Measurements from ENCODE around the gene BARHL2. TPM values are rescaled to one million over a fixed set of nuclear protein-coding genes. Genes with fewer than 3 reads are reported as not detected.
A peak's percentile ranks its signal among the peaks of the same experiment; 100 is the strongest.

Gene BARHL2
- total RNA-seq, 4 donors from 2014 or later: not detected

DNA sequence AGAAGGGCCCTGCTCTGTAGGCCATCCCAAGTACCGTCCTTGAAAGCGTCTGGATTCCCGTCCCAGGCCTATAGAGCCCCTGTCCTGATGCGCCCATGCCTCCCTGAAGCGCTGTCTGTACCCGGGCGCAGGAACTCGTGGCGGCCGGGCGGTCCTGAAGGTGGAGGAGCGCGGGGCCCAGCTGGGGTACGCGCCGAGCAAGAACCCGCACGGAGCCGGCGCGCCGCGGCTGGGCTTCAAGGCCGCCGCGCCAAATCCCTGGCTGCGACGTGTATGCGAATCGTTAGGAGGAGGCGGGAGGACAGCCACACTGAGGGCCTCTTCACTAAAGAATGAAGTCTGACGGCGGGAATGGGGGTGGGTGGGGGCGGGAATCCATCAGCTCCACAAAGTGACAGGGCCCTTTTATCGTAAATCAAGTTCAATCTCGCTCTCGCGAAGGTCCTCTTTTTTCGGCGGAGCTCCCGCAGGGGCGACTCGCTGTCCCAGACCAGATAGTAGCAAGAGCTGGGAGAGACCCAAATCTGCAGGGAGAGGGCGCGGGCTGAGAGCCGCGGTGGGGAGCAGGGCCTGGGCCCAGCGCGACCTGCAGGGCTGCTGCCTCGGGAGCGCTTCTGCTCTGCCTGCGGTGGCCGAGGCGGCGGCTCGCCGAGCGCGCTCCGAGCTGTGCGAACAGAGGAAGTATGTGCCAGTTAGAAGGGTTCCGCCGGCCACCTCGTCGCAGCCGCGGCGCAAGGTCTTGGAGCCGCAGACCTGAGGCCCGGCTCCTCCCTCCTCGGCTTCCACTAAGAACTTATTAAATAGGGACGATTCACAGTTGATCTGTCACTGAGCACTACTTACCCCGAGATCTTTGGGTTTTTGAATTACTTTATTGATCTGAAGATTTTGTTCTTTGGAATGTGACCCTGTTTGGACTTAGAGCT lies 10.4 kb downstream of the BARHL2 start:
- no peak for TF ChIP-seq POLR2AphosphoS5 (IDR thresholded peaks at IDR 0.05)
- TF ChIP-seq POLR2A (IDR thresholded peaks at IDR 0.05): no peak
- no peak for TF ChIP-seq EP300 (IDR thresholded peaks at IDR 0.05)
- TF ChIP-seq, protein P1, sequence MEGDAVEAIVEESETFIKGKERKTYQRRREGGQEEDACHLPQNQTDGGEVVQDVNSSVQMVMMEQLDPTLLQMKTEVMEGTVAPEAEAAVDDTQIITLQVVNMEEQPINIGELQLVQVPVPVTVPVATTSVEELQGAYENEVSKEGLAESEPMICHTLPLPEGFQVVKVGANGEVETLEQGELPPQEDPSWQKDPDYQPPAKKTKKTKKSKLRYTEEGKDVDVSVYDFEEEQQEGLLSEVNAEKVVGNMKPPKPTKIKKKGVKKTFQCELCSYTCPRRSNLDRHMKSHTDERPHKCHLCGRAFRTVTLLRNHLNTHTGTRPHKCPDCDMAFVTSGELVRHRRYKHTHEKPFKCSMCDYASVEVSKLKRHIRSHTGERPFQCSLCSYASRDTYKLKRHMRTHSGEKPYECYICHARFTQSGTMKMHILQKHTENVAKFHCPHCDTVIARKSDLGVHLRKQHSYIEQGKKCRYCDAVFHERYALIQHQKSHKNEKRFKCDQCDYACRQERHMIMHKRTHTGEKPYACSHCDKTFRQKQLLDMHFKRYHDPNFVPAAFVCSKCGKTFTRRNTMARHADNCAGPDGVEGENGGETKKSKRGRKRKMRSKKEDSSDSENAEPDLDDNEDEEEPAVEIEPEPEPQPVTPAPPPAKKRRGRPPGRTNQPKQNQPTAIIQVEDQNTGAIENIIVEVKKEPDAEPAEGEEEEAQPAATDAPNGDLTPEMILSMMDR (IDR thresholded peaks at IDR 0.05): no peak
- DNase-seq (ENCODE audit: low spot score in 2 of 2): peak in 1 of 2 donors; percentile 78
- Histone ChIP-seq H3K4me3 (peak overlapping the region; percentile 29), H3K27ac (no peak overlapping the region), H3K4me1 (peaks cover 23% of the 10 kb centered on the region), H3K36me3 (no peaks in the 10 kb centered on the region), H3K9me3 (no peaks in the 10 kb centered on the region), H3K27me3 (peaks cover 100% of the 10 kb centered on the region)
- 3% methylated on average over 25 of the region's 73 CpGs for WGBS

DNA sequence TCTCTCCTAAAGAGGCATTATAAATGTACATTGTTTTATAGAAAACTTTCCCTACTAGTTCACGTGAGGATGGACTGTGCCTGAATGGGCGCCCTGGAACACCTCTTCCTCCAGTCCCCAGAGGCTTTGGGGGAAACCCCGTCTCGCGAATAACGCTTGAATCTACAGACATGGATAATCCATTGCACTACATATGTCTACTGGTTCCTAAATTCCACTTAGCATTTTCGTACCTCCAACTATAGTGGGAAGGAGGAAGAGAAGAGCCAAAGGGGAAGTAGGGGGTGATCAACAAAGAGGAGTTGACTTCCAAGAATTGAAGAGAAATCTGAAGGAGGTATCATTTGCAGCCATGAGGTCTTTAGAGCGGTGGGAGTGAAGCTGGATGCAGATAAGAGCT lies 11.1 kb downstream of the BARHL2 start:
- H3K27me3 ChIP-seq: peaks cover 98% of the 10 kb centered on the region

DNA sequence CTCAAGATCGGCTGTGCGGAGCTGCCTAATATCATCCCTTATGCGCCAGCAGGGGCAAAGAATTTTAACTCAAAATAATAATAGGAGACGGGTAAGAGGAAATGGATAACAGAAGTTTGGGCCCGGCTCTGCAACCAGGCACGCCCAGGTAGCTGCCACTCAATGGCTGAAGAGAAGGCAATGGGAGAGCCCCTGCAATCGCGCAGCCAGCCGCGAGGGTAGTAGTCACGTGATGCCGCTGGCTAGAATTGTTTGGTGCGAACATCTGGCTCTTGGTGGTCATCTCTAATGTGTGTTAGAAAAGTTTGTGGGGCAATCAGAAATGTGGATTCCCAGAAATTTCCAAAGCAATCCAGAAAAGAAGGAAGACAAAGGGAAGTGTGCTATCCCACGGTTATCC lies 12.3 kb downstream of the BARHL2 start:
- WGBS: 15% methylated on average over 14 of the region's 14 CpGs
- Histone ChIP-seq H3K36me3 (no peaks in the 10 kb centered on the region), H3K27me3 (peaks cover 86% of the 10 kb centered on the region), H3K9me3 (no peaks in the 10 kb centered on the region), H3K27ac (no peak overlapping the region), H3K4me1 (peaks cover 15% of the 10 kb centered on the region), H3K4me3 (no peak overlapping the region)
- no peak for DNase-seq (ENCODE audit: low spot score in 2 of 2)
- no peak for TF ChIP-seq POLR2AphosphoS5 (IDR thresholded peaks at IDR 0.05)
- no peak for TF ChIP-seq EP300 (IDR thresholded peaks at IDR 0.05)
- TF ChIP-seq, protein P1 (IDR thresholded peaks at IDR 0.05): no peak
- TF ChIP-seq POLR2A (IDR thresholded peaks at IDR 0.05): no peak

More for the DNA sequence above, 11.1 kb downstream of the BARHL2 start:
- no peak for DNase-seq (ENCODE audit: low spot score in 2 of 2)
- no peak overlapping the region for H3K4me3 ChIP-seq
- H3K27ac ChIP-seq: no peak overlapping the region
- WGBS: 10% methylated on average over 8 of the region's 8 CpGs
- H3K9me3 ChIP-seq: no peaks in the 10 kb centered on the region
- TF ChIP-seq, protein P1 (IDR thresholded peaks at IDR 0.05): no peak
- TF ChIP-seq POLR2A (IDR thresholded peaks at IDR 0.05): no peak
- no peak for TF ChIP-seq EP300 (IDR thresholded peaks at IDR 0.05)
- H3K4me1 ChIP-seq: peaks cover 20% of the 10 kb centered on the region
- H3K36me3 ChIP-seq: no peaks in the 10 kb centered on the region

DNA sequence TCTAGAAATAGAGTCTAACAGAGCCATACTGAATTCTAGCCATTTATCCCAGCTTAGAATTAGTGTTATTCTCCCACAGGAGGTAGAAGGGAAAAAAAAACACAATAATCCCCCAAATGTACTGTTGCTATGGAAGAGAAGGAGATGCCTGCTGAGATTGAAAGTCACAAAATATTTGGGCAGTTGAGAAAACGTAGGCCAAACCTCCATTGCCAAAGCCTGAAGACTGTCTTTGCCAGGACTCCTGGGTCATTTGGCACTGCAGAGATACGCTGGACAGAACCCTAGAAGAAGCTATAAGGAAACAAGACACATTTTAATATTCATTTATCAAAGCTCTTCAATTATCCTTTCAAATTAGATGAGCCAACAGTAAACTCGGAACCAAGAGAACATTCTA lies 22.3 kb downstream of the BARHL2 start:
- H3K4me3 ChIP-seq: no peak overlapping the region
- H3K27ac ChIP-seq: no peak overlapping the region
- H3K4me1 ChIP-seq: no peaks in the 10 kb centered on the region
- H3K9me3 ChIP-seq: no peaks in the 10 kb centered on the region
- no peak for DNase-seq (ENCODE audit: low spot score in 2 of 2)
- TF ChIP-seq POLR2A (IDR thresholded peaks at IDR 0.05): no peak
- no peak for TF ChIP-seq POLR2AphosphoS5 (IDR thresholded peaks at IDR 0.05)
- TF ChIP-seq, protein P1 (IDR thresholded peaks at IDR 0.05): no peak
- no peak for TF ChIP-seq EP300 (IDR thresholded peaks at IDR 0.05)
- H3K27me3 ChIP-seq: peaks cover 10% of the 10 kb centered on the region
- H3K36me3 ChIP-seq: no peaks in the 10 kb centered on the region
- WGBS: 73% methylated on average over 3 of the region's 3 CpGs

DNA sequence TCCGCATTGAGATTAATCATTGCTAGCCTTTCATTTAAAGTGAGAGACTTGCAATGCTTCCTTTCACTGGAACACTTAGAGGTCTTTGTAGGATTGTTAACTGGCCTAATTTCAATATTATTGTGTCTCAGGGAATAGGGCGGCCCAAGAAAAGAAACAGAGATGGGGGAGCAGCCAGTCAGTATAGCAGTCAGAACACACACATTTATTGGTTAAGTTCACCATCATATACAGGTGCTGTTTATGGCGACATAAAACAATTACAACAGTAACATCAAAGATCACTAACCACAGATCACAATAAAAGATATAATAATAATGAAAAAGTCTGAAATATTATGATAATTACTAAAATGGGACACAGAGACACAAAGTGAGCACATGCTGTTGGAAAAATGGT lies 29.4 kb downstream of the BARHL2 start:
- H3K36me3 ChIP-seq: no peaks in the 10 kb centered on the region
- H3K27me3 ChIP-seq: peaks cover 9% of the 10 kb centered on the region
- no peak for DNase-seq (ENCODE audit: low spot score in 2 of 2)
- 91% methylated on average over 3 of the region's 3 CpGs for WGBS
- TF ChIP-seq POLR2AphosphoS5 (IDR thresholded peaks at IDR 0.05): no peak
- no peak for TF ChIP-seq POLR2A (IDR thresholded peaks at IDR 0.05)
- TF ChIP-seq EP300 (IDR thresholded peaks at IDR 0.05): no peak
- TF ChIP-seq, protein P1 (IDR thresholded peaks at IDR 0.05): no peak
- H3K9me3 ChIP-seq: no peaks in the 10 kb centered on the region
- H3K27ac ChIP-seq: no peak overlapping the region
- no peaks in the 10 kb centered on the region for H3K4me1 ChIP-seq
- no peak overlapping the region for H3K4me3 ChIP-seq

Data from suprapubic skin (tissue), 4 donors.